RWPE2 (cell line): Measurements from ENCODE around the gene CCL28.
A peak's percentile ranks its signal among the peaks of the same experiment; 100 is the strongest.
"Not testable (repeated sequence)": the region's sequence is repeated elsewhere in the genome, so short reads cannot be mapped to it uniquely, and the experiment has no call there.

ENCODE experiments used
- ATAC-seq: fragments of 200-7000 bp; cut with Tn5 transposase; 3 replicates; pipeline ENCODE4 v1.9.1; 2021; ENCODE audit warnings: low read depth
- DNase-seq: peaks from one replicate; pipeline ENCODE4 v3.0.0-alpha.2; 2020; ENCODE audit warnings: low spot score
- H3K27ac ChIP-seq: fragments of 450-650 bp; 2 replicates; pipeline ENCODE4 v1.5.1; 2017; ENCODE audit warnings: mild to moderate bottlenecking; ENCODE audit not compliant: poor library complexity, severe bottlenecking
- H3K27me3 ChIP-seq: fragments of 250-450 bp; sonication (Bioruptor Pico); 2 replicates; pipeline ENCODE4 v1.5.1; 2021; ENCODE audit warnings: mild to moderate bottlenecking, moderate library complexity; ENCODE audit not compliant: insufficient read depth, poor library complexity, severe bottlenecking
- H3K36me3 ChIP-seq: fragments of 250-450 bp; sonication (Bioruptor Pico); 2 replicates; pipeline ENCODE4 v1.5.1; 2020; ENCODE audit warnings: low read depth, mild to moderate bottlenecking, moderate library complexity
- H3K4me1 ChIP-seq: fragments of 250-450 bp; sonication (Bioruptor Pico); 2 replicates; pipeline ENCODE4 v1.5.1; 2021; ENCODE audit warnings: mild to moderate bottlenecking, moderate library complexity; ENCODE audit not compliant: insufficient read depth, poor library complexity, severe bottlenecking
- H3K4me3 ChIP-seq: fragments of 250-450 bp; sonication (Bioruptor Pico); 2 replicates; pipeline ENCODE4 v1.5.1; 2021; ENCODE audit warnings: mild to moderate bottlenecking, moderate library complexity; ENCODE audit not compliant: severe bottlenecking
- H3K9me3 ChIP-seq: fragments of 250-450 bp; sonication (Bioruptor Pico); 2 replicates; pipeline ENCODE4 v1.5.1; 2021; ENCODE audit warnings: mild to moderate bottlenecking, moderate library complexity; ENCODE audit not compliant: severe bottlenecking
- CTCF ChIP-seq: fragments of 450-650 bp; IDR thresholded peaks from one replicate; pipeline ENCODE4 v1.5.1; 2017; ENCODE audit warnings: mild to moderate bottlenecking, moderate library complexity; ENCODE audit not compliant: poor library complexity, severe bottlenecking

Gene CCL28

GRCh38 chr5:43412156-43412555, at the start of gene CCL28:
CCL28 (minus strand) TSS chr5:43412391; CDS start chr5:43412316, 75 bp downstream.
- no peaks in the 10 kb centered on the region for H3K27me3 ChIP-seq

GRCh38 chr5:43461066-43461465, 48.9 kb upstream of the CCL28 start:
- no peaks in the 10 kb centered on the region for H3K27me3 ChIP-seq
- no peak for TF ChIP-seq CTCF
- no peak for ATAC-seq
- no peak for DNase-seq
- H3K9me3 ChIP-seq = peaks cover 2% of the 10 kb centered on the region
- H3K27ac ChIP-seq = no peak overlapping the region
- no peak overlapping the region for H3K4me3 ChIP-seq
- H3K36me3 ChIP-seq = peaks cover 24% of the 10 kb centered on the region
- H3K4me1 ChIP-seq = no peaks in the 10 kb centered on the region

More at GRCh38 chr5:43412156-43412555, at the start of gene CCL28:
- no peaks in the 10 kb centered on the region for H3K36me3 ChIP-seq
- DNase-seq (no peak), ATAC-seq (no peak)
- H3K4me3 ChIP-seq = no peak within 1 kb of the TSS
- H3K9me3 ChIP-seq = peaks cover 2% of the 10 kb centered on the region
- H3K27ac ChIP-seq = no peak within 1 kb of the TSS
- no peak for TF ChIP-seq CTCF
- H3K4me1 ChIP-seq = no peaks in the 10 kb centered on the region

GRCh38 chr5:43456556-43456955, 44.4 kb upstream of the CCL28 start:
- no peak for TF ChIP-seq CTCF
- no peak for ATAC-seq
- Histone ChIP-seq H3K4me3 (no peak overlapping the region), H3K27ac (no peak overlapping the region), H3K9me3 (peaks cover 2% of the 10 kb centered on the region), H3K4me1 (no peaks in the 10 kb centered on the region), H3K27me3 (no peaks in the 10 kb centered on the region), H3K36me3 (peaks cover 24% of the 10 kb centered on the region)
- no peak for DNase-seq

GRCh38 chr5:43441575-43441974, 29.4 kb upstream of the CCL28 start:
- H3K4me3 ChIP-seq, H3K27me3 ChIP-seq, H3K4me1 ChIP-seq, H3K27ac ChIP-seq, H3K9me3 ChIP-seq, DNase-seq, ATAC-seq: not testable (repeated sequence)
- peaks cover 37% of the 10 kb centered on the region for H3K36me3 ChIP-seq

GRCh38 chr5:43437062-43437660, 25.0 kb upstream of the CCL28 start:
- Histone ChIP-seq H3K27me3 (no peaks in the 10 kb centered on the region), H3K4me3 (no peak overlapping the region), H3K36me3 (no peaks in the 10 kb centered on the region), H3K4me1 (peaks cover 13% of the 10 kb centered on the region), H3K27ac (no peak overlapping the region), H3K9me3 (peaks cover 4% of the 10 kb centered on the region)
- TF ChIP-seq CTCF = no peak
- no peak for DNase-seq
- peak; percentile 8; the same call in 1 of the 3 replicates for ATAC-seq
